H1 (cell line): Measurements from ENCODE around the gene NAALADL1. TPM values are rescaled to one million over a fixed set of nuclear protein-coding genes. Genes with fewer than 3 reads are reported as not detected.
A peak's percentile ranks its signal among the peaks of the same experiment; 100 is the strongest.

Source experiments
- ATF3 ChIP-seq: IDR thresholded peaks from 2 replicates; pipeline ENCODE4 v1.6.1; 2011; ENCODE audit warnings: low read depth, mild to moderate bottlenecking, low read length; ENCODE audit not compliant: insufficient read depth
- BACH1 ChIP-seq: IDR thresholded peaks from 2 replicates; pipeline ENCODE4 v1.6.1; 2012; ENCODE audit warnings: low read length, improper control_type of control experiment
- BCL11A ChIP-seq, 2 experiments: IDR thresholded peaks; one replicate each; pipeline ENCODE4 v1.6.1; 2011; ENCODE audit warnings: low read depth in 2 of 2, low read length in 2 of 2, mild to moderate bottlenecking in 2 of 2
- BRCA1 ChIP-seq: IDR thresholded peaks from 2 replicates; pipeline ENCODE4 v1.6.1; 2012; ENCODE audit warnings: low read depth, low read length, improper control_type of control experiment
- CBX8 ChIP-seq: fragments of 300-800, 300-1000 bp; sonication (generic); IDR thresholded peaks from 2 replicates; pipeline ENCODE4 v1.7.1; 2016; ENCODE audit warnings: low read depth, low read length, borderline replicate concordance
- CTCF ChIP-seq, 3 experiments: IDR thresholded peaks; 1 replicate in 2 of 3; 2 replicates in 1 of 3; pipeline versions ENCODE4 v1.5.1 to v1.6.1; 2011; ENCODE audit warnings: low read length in 3 of 3, mild to moderate bottlenecking in 3 of 3, inconsistent platforms in 2 of 3, low read depth in 1 of 3, moderate library complexity in 1 of 3; ENCODE audit not compliant: insufficient read depth in 1 of 3; ENCODE audit errors: control extremely low read depth in 1 of 3
- E2F6 ChIP-seq: IDR thresholded peaks from 2 replicates; pipeline ENCODE4 v1.6.1; 2012; ENCODE audit warnings: inconsistent platforms
- JUND ChIP-seq: IDR thresholded peaks from 2 replicates; pipeline ENCODE4 v1.6.1; 2011; ENCODE audit warnings: mild to moderate bottlenecking, improper control_type of control experiment, low read length
- KDM4A ChIP-seq: IDR thresholded peaks from one replicate; pipeline ENCODE4 v1.7.1; 2012; ENCODE audit warnings: low read depth, mild to moderate bottlenecking, moderate library complexity, low read length, inconsistent platforms; ENCODE audit not compliant: severe bottlenecking
- MAX ChIP-seq: IDR thresholded peaks from 2 replicates; pipeline ENCODE4 v1.6.1; 2012; ENCODE audit warnings: inconsistent platforms
- POU5F1 ChIP-seq: IDR thresholded peaks from 2 replicates; pipeline ENCODE4 v1.6.1; 2011; ENCODE audit warnings: low read depth, mild to moderate bottlenecking, low read length, moderate library complexity
- RAD21 ChIP-seq, 2 experiments: IDR thresholded peaks in 1 of 2; conservative IDR thresholded peaks in 1 of 2; 2 replicates each; pipeline ENCODE4 v1.6.1; 2011; ENCODE audit warnings: low read depth in 2 of 2, low read length in 2 of 2, improper control_type of control experiment in 1 of 2, inconsistent platforms in 1 of 2, mild to moderate bottlenecking in 1 of 2, moderate library complexity in 1 of 2
- RFX5 ChIP-seq: IDR thresholded peaks from 2 replicates; pipeline ENCODE4 v1.6.1; 2011; ENCODE audit warnings: low read depth, low read length, improper control_type of control experiment, borderline replicate concordance
- SAP30 ChIP-seq: fragments of 300-600 bp; sonication (generic); IDR thresholded peaks from 2 replicates; pipeline ENCODE4 v1.7.1; 2012; ENCODE audit warnings: low read length, moderate library complexity, mild to moderate bottlenecking, inconsistent platforms; ENCODE audit not compliant: insufficient read depth, insufficient replicate concordance
- SIRT6 ChIP-seq: IDR thresholded peaks from one replicate; pipeline ENCODE4 v1.7.1; 2012; ENCODE audit warnings: low read length, inconsistent platforms
- SP1 ChIP-seq: IDR thresholded peaks from 2 replicates; pipeline ENCODE4 v1.6.1; 2011; ENCODE audit warnings: low read depth, low read length
- SP4 ChIP-seq: IDR thresholded peaks from 2 replicates; pipeline ENCODE4 v1.6.1; 2012; ENCODE audit warnings: low read length, inconsistent platforms
- TBP ChIP-seq: IDR thresholded peaks from 2 replicates; pipeline ENCODE4 v1.6.1; 2011; ENCODE audit warnings: low read depth, low read length, improper control_type of control experiment
- TCF12 ChIP-seq: IDR thresholded peaks from 2 replicates; pipeline ENCODE4 v1.6.1; 2011; ENCODE audit warnings: low read depth, mild to moderate bottlenecking, low read length
- polyA plus RNA-seq, 7 experiments: library from polyadenylated mRNA; depleted of rRNA in 3 of 7; stranded (reverse) in 5 of 7; unstranded in 2 of 7; fragments of >200 nt in 5 of 7; fragments of 200-250 nt in 2 of 7; gene quantifications; 1 replicate in 5 of 7; 2 replicates in 1 of 7; 4 replicates in 1 of 7; pipeline versions ENCODE4 v1.2.1 to v1.2.3, GENCODE V29; 2011 to 2013; ENCODE audit warnings: missing spikeins in 2 of 7, mixed read lengths in 2 of 7
- total RNA-seq: library from RNA; stranded (reverse); fragmentation: NEBNext Ultra II Directional; extraction: Animal tissue kit (Norgen Biotek cat#: 25700); gene quantifications from 2 replicates; pipeline ENCODE4 v1.2.1, GENCODE V29; 2021

NAALADL1 gene
- total and polyA plus RNA-seq, 2 of the 8 experiments (the other 6 are each of a cell fraction or from before 2014, with no cell fraction given): 7.5 to 9.9 TPM

DNA sequence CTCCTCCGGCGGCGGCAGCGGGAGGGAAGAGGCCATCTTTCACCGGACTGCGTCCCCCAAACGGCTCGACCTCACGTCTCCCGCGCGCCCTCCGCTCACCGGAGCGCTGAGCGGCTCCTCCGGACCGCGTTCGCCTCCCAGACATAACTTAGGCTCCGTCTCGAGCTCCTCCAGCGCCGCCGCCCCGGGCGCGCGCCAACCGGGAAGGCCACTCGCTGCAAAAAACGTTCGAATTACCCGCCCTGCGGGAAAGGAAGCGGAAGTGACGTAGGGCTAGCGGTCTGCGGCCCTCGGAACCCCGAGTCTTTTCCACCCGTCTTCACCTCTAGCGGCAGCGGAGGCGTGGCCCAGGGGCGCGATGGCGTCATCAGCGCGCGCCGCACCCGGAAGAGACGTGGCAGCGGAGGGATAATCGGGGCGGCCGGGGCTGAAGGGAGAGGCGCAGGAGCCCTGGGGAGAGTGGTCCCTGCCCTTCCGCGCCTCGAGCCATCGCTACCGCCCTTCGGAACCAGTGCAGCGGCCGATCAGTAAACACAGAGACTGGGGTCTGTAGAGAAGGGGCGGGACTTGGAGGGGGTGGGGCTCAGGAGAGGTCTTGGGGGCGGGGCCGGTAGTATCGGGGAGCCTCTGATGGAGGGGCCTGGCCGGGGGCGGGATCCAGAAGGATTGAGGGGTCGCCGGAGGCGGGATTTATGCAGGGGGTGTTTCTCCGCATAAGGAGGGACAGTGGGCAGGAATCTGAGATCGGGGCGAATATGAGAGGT, 25.7 kb upstream of the NAALADL1 start, which contains the start of the genes CDCA5 and ZFPL1 (continued):
- no peak for TF ChIP-seq RFX5
- TF ChIP-seq TBP: peak; percentile 57; the same call in 1 of the 2 replicates
- TF ChIP-seq SP1: peak; percentile 78
- no peak for TF ChIP-seq E2F6
- peak; percentile 79 for TF ChIP-seq MAX
- peak; percentile 91 for TF ChIP-seq ATF3
- TF ChIP-seq CTCF (IDR thresholded peaks at IDR 0.05; ENCODE audit: control extremely low read depth in 1 of 3, insufficient read depth in 1 of 3, low read depth in 1 of 3, low read length in 3 of 3): no peak; a peak in 1 of 4 replicates
- no peak for TF ChIP-seq CBX8
- 0 out of 4 replicates have a peak, but pooled peaks of 1 of the 2 experiments have one; percentile 0 for TF ChIP-seq RAD21 (IDR thresholded peaks at IDR 0.05 in 1 of 2, conservative IDR thresholded peaks at IDR 0.05 in 1 of 2; ENCODE audit: low read depth in 2 of 2, low read length in 2 of 2)
- no peak for TF ChIP-seq TCF12
- TF ChIP-seq BACH1: peak; percentile 66; the same call in 1 of the 2 replicates
- TF ChIP-seq KDM4A: peak; percentile 94
- no peak for TF ChIP-seq BCL11A (IDR thresholded peaks at IDR 0.05; ENCODE audit: low read depth in 2 of 2, low read length in 2 of 2)
- peak; percentile 36; the same call in 1 of the 2 replicates for TF ChIP-seq BRCA1
- TF ChIP-seq SP4: 0 out of 2 replicates have a peak, but pooled peaks have one; percentile 38
- TF ChIP-seq JUND: peak; percentile 42; the same call in 1 of the 2 replicates
- TF ChIP-seq SIRT6: no peak
- TF ChIP-seq POU5F1: no peak
- TF ChIP-seq SAP30: no peak
